Stimulated activated CD8-positive, alpha-beta memory T cell treated with anti-CD3 and anti-CD28 coated beads, Interleukin-7, amount 100 ng/mL, for 24 hours (primary cell): ENCODE results near the gene CPEB4.

Experiments used
- DNase-seq: peaks from one replicate; pipeline ENCODE4 v3.0.0-alpha.2; 2020; ENCODE audit warnings: low read depth

Gene CPEB4

GRCh38 chr5:173887610-173888472 lies at the start of gene CPEB4:
CPEB4 (plus strand) TSS chr5:173888349; CDS start chr5:173889734, 1,385 bp downstream.
- DNase-seq: peak; percentile 88

GRCh38 chr5:173839117-173839713 lies 48.9 kb upstream of the CPEB4 start:
- no peak for DNase-seq

- DNase-seq: no peak
Measured at GRCh38 chr5:173840111-173840983, 47.8 kb upstream of the CPEB4 start.

GRCh38 chr5:173841710-173842109 lies 46.4 kb upstream of the CPEB4 start:
- no peak for DNase-seq

GRCh38 chr5:173843794-173844193 lies 44.4 kb upstream of the CPEB4 start:
- no peak for DNase-seq

- no peak for DNase-seq
Measured at GRCh38 chr5:173845321-173845720, 42.8 kb upstream of the CPEB4 start.

GRCh38 chr5:173846929-173847501 lies 41.1 kb upstream of the CPEB4 start:
- DNase-seq: no peak

- no peak for DNase-seq
Measured at GRCh38 chr5:173848986-173849596, 39.1 kb upstream of the CPEB4 start.

GRCh38 chr5:173849908-173850307 lies 38.2 kb upstream of the CPEB4 start:
- no peak for DNase-seq

GRCh38 chr5:173850659-173851058 lies 37.5 kb upstream of the CPEB4 start:
- no peak for DNase-seq

- no peak for DNase-seq
Measured at GRCh38 chr5:173851595-173852243, 36.4 kb upstream of the CPEB4 start.

- DNase-seq: no peak
Measured at GRCh38 chr5:173852790-173853359, 35.3 kb upstream of the CPEB4 start.

GRCh38 chr5:173853370-173854131 lies 34.6 kb upstream of the CPEB4 start:
- DNase-seq: no peak

- no peak for DNase-seq
Measured at GRCh38 chr5:173855162-173855994, 32.8 kb upstream of the CPEB4 start.

GRCh38 chr5:173855995-173856656 lies 32.0 kb upstream of the CPEB4 start:
- no peak for DNase-seq

- no peak for DNase-seq
Measured at GRCh38 chr5:173857234-173857633, 30.9 kb upstream of the CPEB4 start.

- no peak for DNase-seq
Measured at GRCh38 chr5:173858021-173858669, 30.0 kb upstream of the CPEB4 start.
